Gastrocnemius medialis (tissue), 4 donors: Measurements from ENCODE around the gene SFSWAP. TPM values are rescaled to one million over a fixed set of nuclear protein-coding genes. Genes with fewer than 3 reads are reported as not detected.
A peak's percentile ranks its signal among the peaks of the same experiment; 100 is the strongest.

Source experiments
- ATAC-seq, 2 donors: fragments of 150-250 bp; one replicate each; pipeline ENCODE4 v1.9.1; 2016
- DNase-seq, 2 donors: peaks; one replicate each; pipeline ENCODE4 v3.0.0-alpha.2; 2019
- H3K27ac ChIP-seq, 4 donors: fragments of 200-600 bp; sonication (generic); 1 replicate in 1 of 4; 2 replicates in 3 of 4; pipeline ENCODE4 v1.5.1; 2016 to 2018; ENCODE audit warnings: mild to moderate bottlenecking in 2 of 4, moderate library complexity in 1 of 4
- H3K27me3 ChIP-seq, 3 donors: fragments of 200-600 bp; sonication (generic) in 2 of 3; 1 replicate in 1 of 3; 2 replicates in 2 of 3; pipeline versions ENCODE4 v1.5.1 to v1.6.0; 2016 to 2019; ENCODE audit warnings: mild to moderate bottlenecking in 1 of 3, moderate library complexity in 1 of 3
- H3K36me3 ChIP-seq, 2 donors: fragments of 200-600 bp; sonication (generic) in 1 of 2; one replicate each; pipeline ENCODE4 v1.5.1; 2017 to 2018
- H3K4me1 ChIP-seq, 2 donors: fragments of 200-600 bp; sonication (generic) in 1 of 2; one replicate each; pipeline ENCODE4 v1.5.1; 2016 to 2017; ENCODE audit warnings: mild to moderate bottlenecking in 2 of 2
- H3K4me3 ChIP-seq, 4 donors: fragments of 200-600 bp; sonication (generic) in 3 of 4; 1 replicate in 1 of 4; 2 replicates in 3 of 4; pipeline ENCODE4 v1.5.1; 2016 to 2019; ENCODE audit warnings: mild to moderate bottlenecking in 2 of 4
- H3K9me3 ChIP-seq, 3 donors: fragments of 200-600 bp; sonication (generic) in 2 of 3; 1 replicate in 1 of 3; 2 replicates in 2 of 3; pipeline ENCODE4 v1.5.1; 2016 to 2019
- CTCF ChIP-seq, 5 experiments: fragments of 450-650 bp in 3 of 5; fragments of 200-600 bp in 2 of 5; sonication (generic) in 2 of 5; IDR thresholded peaks in 4 of 5; conservative IDR thresholded peaks in 1 of 5; 1 replicate in 4 of 5; 2 replicates in 1 of 5; pipeline ENCODE4 v1.5.1; 2016 to 2019; ENCODE audit warnings: antibody characterized with exemption in 5 of 5, mild to moderate bottlenecking in 3 of 5, moderate library complexity in 3 of 5
- POLR2A ChIP-seq, 2 donors: fragments of 450-650 bp; IDR thresholded peaks; one replicate each; pipeline ENCODE4 v1.6.1; 2017; ENCODE audit warnings: antibody characterized with exemption in 2 of 2, mild to moderate bottlenecking in 2 of 2, moderate library complexity in 2 of 2
- in situ Hi-C, 4 donors: fragments of 200-750 bp; cut with MboI; loops; one replicate each; pipeline versions ENCODE4 v1.15.0 to v1.8.0; 2017; ENCODE audit warnings: low sequenced_read_pairs in 4 of 4
- intact Hi-C: fragments of 100-400 bp; cut with DNase I; formaldehyde crosslinking; loops from one replicate; pipeline ENCODE4 v1.15.1; 2023; ENCODE audit warnings: low total_unique reads
- total RNA-seq, 4 donors: library from RNA; depleted of rRNA; stranded (reverse); fragments of >200 nt; gene quantifications; one replicate each; pipeline versions ENCODE4 v1.1.0 to v1.2.3, GENCODE V29; 2016

SFSWAP gene
- total RNA-seq, 4 donors from 2014 or later, result 18.0 to 29.7 (median 25.4) TPM

- Histone ChIP-seq H3K4me3 (no peak overlapping the region), H3K4me1 (no peaks in the 10 kb centered on the region), H3K27ac (no peak overlapping the region), H3K27me3 (peaks cover 0 to under 1% (median 0%) of the 10 kb centered on the region in 3 donors), H3K9me3 (no peaks in the 10 kb centered on the region), H3K36me3 (no peaks in the 10 kb centered on the region)
- in situ Hi-C loops (no loop called here), intact Hi-C loops (no loop called here)
- TF ChIP-seq POLR2A (IDR thresholded peaks at IDR 0.05), result no peak
- TF ChIP-seq CTCF (IDR thresholded peaks at IDR 0.05 in 4 of 5, conservative IDR thresholded peaks at IDR 0.05 in 1 of 5), result no peak
- DNase-seq (no peak), ATAC-seq (no peak)
Measured at GRCh38 chr12:131816495-131816894, 105.6 kb downstream of the SFSWAP start.

- no peak for ATAC-seq
- TF ChIP-seq POLR2A (IDR thresholded peaks at IDR 0.05) (no peak), CTCF (IDR thresholded peaks at IDR 0.05 in 4 of 5, conservative IDR thresholded peaks at IDR 0.05 in 1 of 5) (no peak)
- Histone ChIP-seq H3K4me1 (no peaks in the 10 kb centered on the region), H3K36me3 (no peaks in the 10 kb centered on the region), H3K9me3 (no peaks in the 10 kb centered on the region), H3K4me3 (no peak overlapping the region), H3K27ac (no peak overlapping the region), H3K27me3 (peaks cover 0 to 2% (median 0%) of the 10 kb centered on the region in 3 donors)
- in situ Hi-C loops, result no loop called here
- intact Hi-C loops, result no loop called here
- DNase-seq, result no peak
Measured at GRCh38 chr12:131817241-131817640, 106.4 kb downstream of the SFSWAP start.

- peak; percentile 56 to 69 for ATAC-seq
- Histone ChIP-seq H3K4me3 (no peak overlapping the region), H3K9me3 (no peaks in the 10 kb centered on the region), H3K27me3 (peaks cover 0 to 8% (median 0%) of the 10 kb centered on the region in 3 donors), H3K4me1 (no peaks in the 10 kb centered on the region), H3K27ac (no peak overlapping the region), H3K36me3 (no peaks in the 10 kb centered on the region)
- intact Hi-C loops, result no loop called here
- TF ChIP-seq CTCF (IDR thresholded peaks at IDR 0.05 in 4 of 5, conservative IDR thresholded peaks at IDR 0.05 in 1 of 5) (no peak), POLR2A (IDR thresholded peaks at IDR 0.05) (no peak)
- DNase-seq, result peak in 1 of 2 donors; percentile 70
- in situ Hi-C loops, result no loop called here
Measured at GRCh38 chr12:131818821-131819585, 108.1 kb downstream of the SFSWAP start.

DNA sequence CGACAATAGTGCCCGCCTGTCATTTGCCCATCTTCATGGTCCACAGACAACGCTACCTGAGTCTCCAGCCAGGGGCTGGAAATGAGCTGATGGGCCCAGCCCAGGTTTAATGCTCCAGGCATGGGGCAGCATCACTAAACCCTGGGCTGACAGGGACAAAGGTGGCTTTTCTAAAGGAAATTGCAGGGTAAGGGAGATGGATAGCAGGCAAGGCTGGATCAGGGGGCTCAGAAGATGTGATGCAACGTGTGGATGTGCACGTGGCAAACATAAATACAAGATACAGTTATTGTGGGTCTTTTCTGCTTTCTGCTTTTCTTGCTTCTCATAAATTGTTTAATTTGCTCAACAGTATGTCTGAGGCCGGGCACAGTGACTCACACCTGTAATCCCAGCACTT is 113.6 kb downstream of the SFSWAP start:
- H3K4me3 ChIP-seq, result no peak overlapping the region
- peaks cover 5 to 10% of the 10 kb centered on the region in 2 donors for H3K4me1 ChIP-seq
- intact Hi-C loops (no loop called here), in situ Hi-C loops (no loop called here)
- no peaks in the 10 kb centered on the region for H3K9me3 ChIP-seq
- TF ChIP-seq POLR2A (IDR thresholded peaks at IDR 0.05) (no peak), CTCF (IDR thresholded peaks at IDR 0.05 in 4 of 5, conservative IDR thresholded peaks at IDR 0.05 in 1 of 5) (no peak)
- peaks cover 17 to 32% (median 27%) of the 10 kb centered on the region in 3 donors for H3K27me3 ChIP-seq
- ATAC-seq (no peak), DNase-seq (no peak)
- H3K36me3 ChIP-seq, result no peaks in the 10 kb centered on the region
- H3K27ac ChIP-seq, result no peak overlapping the region
